Measurements from ENCODE around the gene WNK1.

DNA sequence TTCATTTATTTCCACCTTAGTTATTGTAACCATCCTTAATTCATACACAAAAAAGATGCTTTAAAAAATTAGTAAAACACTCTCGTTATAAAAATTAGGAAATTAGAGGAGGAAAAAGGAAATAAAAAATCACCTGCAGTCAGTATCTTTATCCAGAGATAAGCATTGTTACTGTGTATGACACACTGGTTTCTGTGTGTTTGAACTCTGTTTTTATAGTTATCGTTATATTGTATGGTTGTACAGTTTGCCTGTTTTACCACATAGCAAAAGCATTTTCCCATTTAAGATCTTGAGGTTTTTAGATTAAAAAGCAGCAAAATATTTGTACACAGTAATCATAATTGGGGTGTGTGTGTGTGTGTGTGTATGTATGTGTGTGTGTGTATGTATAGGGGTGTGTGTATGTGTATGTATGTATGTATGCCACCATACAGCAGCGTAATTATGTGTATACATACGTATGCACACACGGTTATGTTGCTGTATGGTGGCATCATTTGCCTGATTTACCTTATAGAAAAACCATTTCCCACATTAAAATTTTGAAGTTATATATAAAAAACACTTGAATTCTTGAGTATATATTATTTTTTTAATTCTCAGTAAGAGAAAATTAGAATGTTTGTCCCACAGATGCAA is 19.8 kb downstream of the WNK1 start:
- TF ChIP-seq, protein P1, sequence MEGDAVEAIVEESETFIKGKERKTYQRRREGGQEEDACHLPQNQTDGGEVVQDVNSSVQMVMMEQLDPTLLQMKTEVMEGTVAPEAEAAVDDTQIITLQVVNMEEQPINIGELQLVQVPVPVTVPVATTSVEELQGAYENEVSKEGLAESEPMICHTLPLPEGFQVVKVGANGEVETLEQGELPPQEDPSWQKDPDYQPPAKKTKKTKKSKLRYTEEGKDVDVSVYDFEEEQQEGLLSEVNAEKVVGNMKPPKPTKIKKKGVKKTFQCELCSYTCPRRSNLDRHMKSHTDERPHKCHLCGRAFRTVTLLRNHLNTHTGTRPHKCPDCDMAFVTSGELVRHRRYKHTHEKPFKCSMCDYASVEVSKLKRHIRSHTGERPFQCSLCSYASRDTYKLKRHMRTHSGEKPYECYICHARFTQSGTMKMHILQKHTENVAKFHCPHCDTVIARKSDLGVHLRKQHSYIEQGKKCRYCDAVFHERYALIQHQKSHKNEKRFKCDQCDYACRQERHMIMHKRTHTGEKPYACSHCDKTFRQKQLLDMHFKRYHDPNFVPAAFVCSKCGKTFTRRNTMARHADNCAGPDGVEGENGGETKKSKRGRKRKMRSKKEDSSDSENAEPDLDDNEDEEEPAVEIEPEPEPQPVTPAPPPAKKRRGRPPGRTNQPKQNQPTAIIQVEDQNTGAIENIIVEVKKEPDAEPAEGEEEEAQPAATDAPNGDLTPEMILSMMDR (IDR thresholded peaks at IDR 0.05): no peak
- TF ChIP-seq POLR2A (IDR thresholded peaks at IDR 0.05): no peak

Measured in lower leg skin (tissue), 3 donors.